Right atrium auricular region (tissue), 2 donors: ENCODE data around the gene AGAP1. TPM values are rescaled to one million over a fixed set of nuclear protein-coding genes. Genes with fewer than 3 reads are reported as not detected.

Source experiments
- DNase-seq: peaks from one replicate; pipeline ENCODE4 v3.0.0-alpha.2; 2019; ENCODE audit warnings: low spot score
- H3K27ac ChIP-seq, 2 donors: fragments of 200-600 bp; sonication (generic); 1 replicate in 1 of 2; 2 replicates in 1 of 2; pipeline ENCODE4 v1.5.1; 2016 to 2019
- H3K27me3 ChIP-seq, 2 donors: fragments of 200-600 bp; sonication (generic); one replicate each; pipeline versions ENCODE4 v1.5.1 to v1.6.0; 2017 to 2019
- H3K36me3 ChIP-seq: fragments of 200-600 bp; sonication (generic); one replicate; pipeline ENCODE4 v1.5.1; 2016
- H3K4me1 ChIP-seq, 2 donors: fragments of 200-600 bp; sonication (generic); one replicate each; pipeline versions ENCODE4 v1.5.1 to v1.6.0; 2017 to 2019
- H3K4me3 ChIP-seq, 2 donors: fragments of 200-600 bp; sonication (generic); 1 replicate in 1 of 2; 2 replicates in 1 of 2; pipeline ENCODE4 v1.5.1; 2017 to 2019; ENCODE audit warnings: mild to moderate bottlenecking in 1 of 2, moderate library complexity in 1 of 2
- H3K9me3 ChIP-seq, 2 donors: fragments of 200-600 bp; sonication (generic); one replicate each; pipeline ENCODE4 v1.5.1; 2019
- total RNA-seq, 2 donors: library from RNA; depleted of rRNA; stranded (reverse); fragments of >200 nt; gene quantifications; one replicate each; pipeline ENCODE4 v1.1.0, GENCODE V29; 2016
- TF ChIP-seq, protein P1 (sequence below), 2 donors: fragments of 200-600 bp; sonication (generic); IDR thresholded peaks; one replicate each; pipeline ENCODE4 v1.5.1; 2019; ENCODE audit warnings: antibody characterized with exemption in 2 of 2

The AGAP1 gene
- total RNA-seq, 2 donors from 2014 or later = 11.6 to 17.2 TPM

DNA sequence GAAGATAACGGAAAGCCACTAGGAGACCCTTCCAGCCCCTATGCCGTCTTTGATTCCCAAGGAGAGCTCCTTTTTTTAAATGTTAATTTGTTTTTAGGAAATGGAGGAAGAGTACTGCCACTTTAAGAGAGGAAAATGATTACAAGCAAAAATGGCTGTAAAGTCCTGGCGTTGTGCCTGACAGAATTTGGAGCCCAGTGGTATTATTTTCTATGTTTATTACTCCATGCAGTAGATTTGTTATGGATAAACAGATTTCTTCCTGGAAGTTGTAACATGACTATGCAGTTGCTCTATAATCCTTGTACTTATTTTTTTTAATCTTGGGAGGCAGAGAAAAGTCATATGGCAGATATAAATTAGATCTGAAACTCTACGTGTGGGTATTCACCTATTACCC, 533.0 kb downstream of the AGAP1 start:
- Histone ChIP-seq H3K36me3 (no peaks in the 10 kb centered on the region), H3K4me1 (peaks cover 0 to 4% of the 10 kb centered on the region in 2 donors), H3K27ac (no peak overlapping the region), H3K9me3 (no peaks in the 10 kb centered on the region), H3K4me3 (no peak overlapping the region), H3K27me3 (no peaks in the 10 kb centered on the region)
- no peak for DNase-seq
- TF ChIP-seq, protein P1, sequence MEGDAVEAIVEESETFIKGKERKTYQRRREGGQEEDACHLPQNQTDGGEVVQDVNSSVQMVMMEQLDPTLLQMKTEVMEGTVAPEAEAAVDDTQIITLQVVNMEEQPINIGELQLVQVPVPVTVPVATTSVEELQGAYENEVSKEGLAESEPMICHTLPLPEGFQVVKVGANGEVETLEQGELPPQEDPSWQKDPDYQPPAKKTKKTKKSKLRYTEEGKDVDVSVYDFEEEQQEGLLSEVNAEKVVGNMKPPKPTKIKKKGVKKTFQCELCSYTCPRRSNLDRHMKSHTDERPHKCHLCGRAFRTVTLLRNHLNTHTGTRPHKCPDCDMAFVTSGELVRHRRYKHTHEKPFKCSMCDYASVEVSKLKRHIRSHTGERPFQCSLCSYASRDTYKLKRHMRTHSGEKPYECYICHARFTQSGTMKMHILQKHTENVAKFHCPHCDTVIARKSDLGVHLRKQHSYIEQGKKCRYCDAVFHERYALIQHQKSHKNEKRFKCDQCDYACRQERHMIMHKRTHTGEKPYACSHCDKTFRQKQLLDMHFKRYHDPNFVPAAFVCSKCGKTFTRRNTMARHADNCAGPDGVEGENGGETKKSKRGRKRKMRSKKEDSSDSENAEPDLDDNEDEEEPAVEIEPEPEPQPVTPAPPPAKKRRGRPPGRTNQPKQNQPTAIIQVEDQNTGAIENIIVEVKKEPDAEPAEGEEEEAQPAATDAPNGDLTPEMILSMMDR (IDR thresholded peaks at IDR 0.05) = no peak

DNA sequence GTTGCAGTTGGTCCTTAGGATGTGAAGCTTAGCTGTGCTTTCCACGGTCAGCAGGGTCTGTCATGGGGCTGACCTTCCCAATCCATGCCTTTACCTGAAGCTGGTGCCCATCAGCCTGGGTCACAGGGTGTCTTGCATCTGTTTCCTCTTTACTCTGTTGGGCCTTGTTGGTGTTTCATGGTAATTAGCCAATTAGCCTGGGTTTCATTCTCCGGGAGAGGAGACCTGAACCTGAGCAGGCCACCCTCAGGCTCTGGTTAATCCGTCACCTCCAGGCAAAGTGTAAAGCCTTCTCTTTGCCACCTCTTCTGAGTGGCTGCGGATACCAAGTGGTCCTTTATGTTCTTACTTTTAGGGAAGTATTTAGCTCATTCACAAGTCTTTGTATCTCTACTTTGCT, 534.2 kb downstream of the AGAP1 start:
- Histone ChIP-seq H3K36me3 (no peaks in the 10 kb centered on the region), H3K27me3 (no peaks in the 10 kb centered on the region), H3K4me1 (no peaks in the 10 kb centered on the region), H3K4me3 (no peak overlapping the region), H3K9me3 (no peaks in the 10 kb centered on the region), H3K27ac (no peak overlapping the region)
- TF ChIP-seq, protein P1 (IDR thresholded peaks at IDR 0.05) = no peak
- no peak for DNase-seq

DNA sequence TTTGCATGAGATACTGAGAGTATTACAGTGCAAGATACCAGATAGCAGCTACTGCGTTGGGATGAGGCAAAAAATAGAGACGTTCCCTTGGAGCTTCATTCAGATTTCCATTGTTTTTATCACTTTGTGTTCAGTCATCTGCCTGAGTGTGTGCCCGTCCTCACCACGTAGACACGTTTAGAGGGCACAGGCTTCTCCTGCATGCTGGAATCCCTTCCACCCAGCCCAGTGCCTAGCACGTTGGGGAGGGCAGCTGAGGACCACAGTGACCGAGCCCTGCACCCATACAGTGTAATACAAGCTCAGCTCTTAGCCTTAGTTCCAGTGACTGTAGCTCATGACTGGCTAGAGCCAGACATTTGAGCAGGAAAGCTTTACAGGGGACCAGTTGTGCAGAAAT, 539.6 kb downstream of the AGAP1 start:
- no peak overlapping the region for H3K4me3 ChIP-seq
- TF ChIP-seq, protein P1 (IDR thresholded peaks at IDR 0.05) = no peak
- no peak overlapping the region for H3K27ac ChIP-seq

DNA sequence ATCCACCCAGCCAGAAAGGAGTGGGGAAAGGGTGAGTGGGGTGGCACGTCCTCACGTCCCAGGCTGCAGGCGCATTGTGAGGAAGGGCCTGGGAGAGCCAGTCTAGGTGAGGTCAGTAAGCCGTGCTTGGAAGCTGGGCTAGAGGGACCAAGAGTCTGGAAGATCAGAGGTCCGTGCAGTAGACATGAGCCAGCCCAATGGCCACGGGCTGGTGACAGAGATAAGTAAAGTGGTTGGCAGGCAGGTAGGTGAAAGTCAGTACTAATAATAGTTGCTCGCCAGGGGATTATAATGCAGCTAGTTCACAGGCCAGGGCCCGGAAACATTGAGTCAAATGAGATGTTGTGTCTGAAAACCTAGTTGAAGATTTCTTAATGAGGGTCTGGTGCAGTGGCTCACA, 541.1 kb downstream of the AGAP1 start:
- Histone ChIP-seq H3K36me3 (peaks cover 7% of the 10 kb centered on the region), H3K27ac (no peak overlapping the region), H3K27me3 (no peaks in the 10 kb centered on the region), H3K4me3 (no peak overlapping the region), H3K4me1 (peaks cover 0 to 10% of the 10 kb centered on the region in 2 donors), H3K9me3 (no peaks in the 10 kb centered on the region)
- TF ChIP-seq, protein P1 (IDR thresholded peaks at IDR 0.05) = no peak
- no peak for DNase-seq

More for the DNA sequence above, 539.6 kb downstream of the AGAP1 start:
- no peaks in the 10 kb centered on the region for H3K27me3 ChIP-seq
- no peak for DNase-seq
- peaks cover 0 to 10% of the 10 kb centered on the region in 2 donors for H3K4me1 ChIP-seq
- peaks cover 5% of the 10 kb centered on the region for H3K36me3 ChIP-seq
- no peaks in the 10 kb centered on the region for H3K9me3 ChIP-seq

DNA sequence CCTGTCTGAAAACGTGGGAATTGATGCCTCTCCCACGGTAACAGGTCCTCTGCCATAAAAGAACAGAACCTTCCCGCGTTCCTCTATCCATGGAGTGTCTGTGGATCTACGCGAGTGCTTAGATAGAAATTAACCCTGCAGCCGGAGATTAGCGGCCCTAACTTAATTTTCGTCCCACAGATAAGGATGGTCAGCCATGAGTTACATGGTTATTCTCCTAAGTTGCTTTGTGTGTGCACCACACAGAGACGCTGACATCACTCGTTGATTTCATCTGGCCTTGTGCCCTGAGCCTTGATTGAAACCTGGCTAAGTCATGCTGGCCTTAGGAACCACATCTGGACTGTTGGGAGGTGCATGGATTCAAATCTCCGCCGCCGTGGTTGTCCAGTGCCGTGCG, 542.2 kb downstream of the AGAP1 start:
- Histone ChIP-seq H3K9me3 (no peaks in the 10 kb centered on the region), H3K27me3 (no peaks in the 10 kb centered on the region), H3K4me3 (no peak overlapping the region), H3K36me3 (peaks cover 7% of the 10 kb centered on the region), H3K4me1 (peaks cover 0 to 10% of the 10 kb centered on the region in 2 donors), H3K27ac (no peak overlapping the region)
- TF ChIP-seq, protein P1 (IDR thresholded peaks at IDR 0.05) = no peak
- DNase-seq = no peak

DNA sequence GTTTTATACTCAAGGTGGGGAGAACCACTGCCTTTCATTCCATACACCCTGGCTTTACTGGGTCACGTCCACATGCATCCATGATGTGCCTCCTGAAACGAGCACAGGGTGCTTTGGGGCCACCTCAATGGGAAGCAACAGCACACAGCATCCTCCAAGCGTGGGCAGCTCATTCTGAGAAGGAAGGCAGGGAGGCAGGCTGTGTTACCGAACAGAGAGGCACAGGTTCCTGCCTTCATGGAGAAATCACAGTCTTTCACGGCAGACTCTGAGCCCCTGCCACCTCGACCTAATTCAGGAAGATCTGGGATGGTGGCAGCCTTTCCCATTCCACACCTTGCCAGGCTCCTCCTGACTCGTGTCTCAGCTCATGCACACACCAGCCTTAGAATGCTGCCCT, 544.3 kb downstream of the AGAP1 start:
- Histone ChIP-seq H3K36me3 (peaks cover 7% of the 10 kb centered on the region), H3K4me1 (peaks cover 0 to 10% of the 10 kb centered on the region in 2 donors), H3K27ac (no peak overlapping the region), H3K27me3 (no peaks in the 10 kb centered on the region), H3K4me3 (no peak overlapping the region), H3K9me3 (no peaks in the 10 kb centered on the region)
- no peak for DNase-seq
- TF ChIP-seq, protein P1 (IDR thresholded peaks at IDR 0.05) = no peak
